Measurements from ENCODE around the gene CRELD1.

- TF ChIP-seq POLR2A (IDR thresholded peaks at IDR 0.05) (peak; percentile 31 to 91 (median 86)), CTCF (IDR thresholded peaks at IDR 0.05) (peak in 3 of 6 experiments; percentile 16 to 35 (median 27)), POLR2AphosphoS5 (IDR thresholded peaks at IDR 0.05) (peak; percentile 95)
Observed at GRCh38 chr3:9890249-9891071, 43.2 kb upstream of the CRELD1 start, which contains the start of gene JAGN1.
